ENCODE results near the gene CNNM2. TPM values are rescaled to one million over a fixed set of nuclear protein-coding genes. Genes with fewer than 3 reads are reported as not detected.
"Not testable (repeated sequence)": the region's sequence is repeated elsewhere in the genome, so short reads cannot be mapped to it uniquely, and the experiment has no call there.

Gene CNNM2
- total RNA-seq, 6 experiments from 2014 or later, result 7.7 to 9.1 (median 8.1) TPM

GRCh38 chr10:102926842-102927241 is 8.7 kb downstream of the CNNM2 start:
- Mint-ChIP-seq H3K4me3 (no peak overlapping the region), H3K9me3 (no peaks in the 10 kb centered on the region), H3K27ac (no peak overlapping the region), H3K4me1 (ENCODE audit: low read depth) (peaks cover 17% of the 10 kb centered on the region), H3K36me3 (ENCODE audit: low read depth) (peaks cover 13% of the 10 kb centered on the region; the same call in 1 of the 2 replicates), H3K27me3 (ENCODE audit: insufficient read depth) (no peaks in the 10 kb centered on the region)
- TF ChIP-seq CTCF (IDR thresholded peaks at IDR 0.05), result no peak
- no peak for DNase-seq

DNA sequence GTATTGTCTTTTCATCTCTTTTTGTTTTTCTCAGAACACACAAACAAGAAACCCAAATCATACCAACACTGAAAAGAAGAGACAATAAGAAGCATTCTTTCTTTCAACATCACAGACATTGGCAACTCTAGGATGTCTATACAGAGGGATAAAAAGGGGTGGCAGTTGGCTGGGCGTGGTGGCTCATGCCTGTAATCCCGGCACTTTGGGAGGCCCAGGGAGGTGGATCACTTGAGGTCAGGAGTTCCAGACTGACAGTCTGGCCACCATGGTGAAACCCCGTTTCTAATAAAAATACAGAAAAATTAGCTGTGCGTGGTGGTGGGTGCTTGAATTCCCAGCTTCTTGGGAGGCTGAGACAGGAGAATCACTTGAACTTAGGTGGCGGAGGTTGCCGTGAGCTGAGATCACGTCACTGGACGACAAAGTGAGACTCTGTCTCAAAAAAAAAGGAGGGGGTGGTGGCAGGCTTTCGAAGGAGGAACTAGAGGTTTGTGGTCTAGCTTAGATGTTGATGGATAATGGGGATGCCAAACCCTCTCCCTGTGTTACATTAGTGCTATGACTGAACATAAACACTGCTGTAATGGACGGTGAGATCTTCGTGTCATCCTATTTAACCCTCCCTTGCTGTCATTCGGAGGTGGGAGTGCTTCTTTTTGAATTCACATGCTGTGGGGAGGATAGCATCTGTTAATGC is 9.4 kb downstream of the CNNM2 start:
- H3K36me3 Mint-ChIP-seq (ENCODE audit: low read depth), result peaks cover 13% of the 10 kb centered on the region; the same call in 1 of the 2 replicates
- no peaks in the 10 kb centered on the region for H3K27me3 Mint-ChIP-seq (ENCODE audit: insufficient read depth)
- DNase-seq, result no peak
- H3K4me3 Mint-ChIP-seq, result no peak overlapping the region
- no peak for TF ChIP-seq CTCF (IDR thresholded peaks at IDR 0.05)
- H3K27ac Mint-ChIP-seq, result no peak overlapping the region
- peaks cover 11% of the 10 kb centered on the region; the same call in 1 of the 2 replicates for H3K4me1 Mint-ChIP-seq (ENCODE audit: low read depth)
- H3K9me3 Mint-ChIP-seq, result no peaks in the 10 kb centered on the region

- not testable (repeated sequence) for H3K27ac Mint-ChIP-seq; H3K9me3 Mint-ChIP-seq; H3K4me3 Mint-ChIP-seq; H3K4me1 Mint-ChIP-seq (ENCODE audit: low read depth); DNase-seq; H3K27me3 Mint-ChIP-seq (ENCODE audit: insufficient read depth)
- peaks cover 13% of the 10 kb centered on the region; the same call in 1 of the 2 replicates for H3K36me3 Mint-ChIP-seq (ENCODE audit: low read depth)
Measured at GRCh38 chr10:102928442-102928841, 10.3 kb downstream of the CNNM2 start.

DNA sequence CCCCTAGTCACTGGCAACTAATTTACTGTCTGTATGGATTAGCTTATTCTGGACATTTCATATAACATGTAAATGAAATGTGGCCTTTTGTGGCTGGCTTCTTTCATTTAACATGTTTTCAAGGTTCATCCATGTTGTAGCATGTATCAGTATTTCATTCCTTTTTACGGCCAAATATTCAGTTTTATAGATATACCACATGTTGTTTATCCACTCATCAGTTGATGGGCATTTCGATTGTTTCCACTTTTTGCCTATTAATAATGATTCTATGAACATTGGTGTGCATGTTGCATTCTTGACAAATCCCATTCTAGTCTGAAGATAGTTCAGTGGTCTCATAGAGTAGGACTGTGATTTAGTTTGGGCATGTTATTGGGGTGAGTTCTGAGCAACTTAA is 12.6 kb downstream of the CNNM2 start:
- H3K9me3 Mint-ChIP-seq, result no peaks in the 10 kb centered on the region
- no peak for TF ChIP-seq CTCF (IDR thresholded peaks at IDR 0.05)
- no peak overlapping the region for H3K4me3 Mint-ChIP-seq
- DNase-seq, result no peak
- H3K27me3 Mint-ChIP-seq (ENCODE audit: insufficient read depth), result no peaks in the 10 kb centered on the region
- peaks cover 13% of the 10 kb centered on the region; the same call in 1 of the 2 replicates for H3K36me3 Mint-ChIP-seq (ENCODE audit: low read depth)
- no peaks in the 10 kb centered on the region for H3K4me1 Mint-ChIP-seq (ENCODE audit: low read depth)
- no peak overlapping the region for H3K27ac Mint-ChIP-seq

DNA sequence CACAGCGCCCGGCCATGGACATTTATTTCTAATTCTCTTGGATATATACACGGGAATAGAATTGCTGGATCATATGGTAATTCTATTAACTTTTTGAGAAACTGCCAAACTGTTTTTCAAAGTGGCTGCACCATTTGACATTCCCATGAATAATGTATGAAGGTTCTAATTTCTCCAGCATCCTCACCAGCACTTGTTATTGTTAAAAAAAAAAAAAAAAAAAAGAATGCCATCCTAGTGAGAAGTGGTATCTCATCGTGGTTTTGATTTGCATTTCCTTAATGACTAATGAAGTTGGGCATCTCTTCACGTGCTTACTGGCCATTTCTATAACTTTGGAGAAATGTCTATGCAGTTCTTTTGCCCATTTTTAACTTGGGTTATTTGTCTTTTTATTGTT is 13.5 kb downstream of the CNNM2 start:
- no peak for DNase-seq
- H3K27ac Mint-ChIP-seq, result no peak overlapping the region
- no peaks in the 10 kb centered on the region for H3K4me1 Mint-ChIP-seq (ENCODE audit: low read depth)
- H3K4me3 Mint-ChIP-seq, result no peak overlapping the region
- TF ChIP-seq CTCF (IDR thresholded peaks at IDR 0.05), result no peak
- H3K27me3 Mint-ChIP-seq (ENCODE audit: insufficient read depth), result no peaks in the 10 kb centered on the region
- peaks cover 13% of the 10 kb centered on the region; the same call in 1 of the 2 replicates for H3K36me3 Mint-ChIP-seq (ENCODE audit: low read depth)
- H3K9me3 Mint-ChIP-seq, result no peaks in the 10 kb centered on the region

DNA sequence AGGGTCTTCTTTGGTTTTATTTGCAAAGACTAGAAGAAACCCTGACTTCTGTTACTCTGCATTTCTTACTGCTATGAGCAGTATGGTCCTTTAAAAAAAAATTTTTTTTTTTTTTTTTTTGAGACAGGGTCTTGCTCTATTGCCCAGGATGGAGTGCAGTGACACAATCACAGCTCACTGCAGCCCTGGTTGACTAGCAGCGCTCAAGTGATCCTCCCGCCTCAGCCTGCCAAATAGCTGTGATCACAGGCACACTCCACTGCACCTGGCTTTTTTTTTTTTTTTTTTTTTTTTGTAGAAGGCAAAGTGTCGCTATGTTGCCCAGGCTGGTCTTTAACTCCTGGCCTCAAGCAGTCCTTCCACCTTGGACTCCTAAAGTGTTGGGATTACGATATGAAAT is 17.4 kb downstream of the CNNM2 start:
- no peak for DNase-seq
- Mint-ChIP-seq H3K4me3 (no peak overlapping the region), H3K27ac (no peak overlapping the region), H3K4me1 (ENCODE audit: low read depth) (no peaks in the 10 kb centered on the region), H3K9me3 (no peaks in the 10 kb centered on the region), H3K27me3 (ENCODE audit: insufficient read depth) (peaks cover 3% of the 10 kb centered on the region; the same call in 1 of the 2 replicates), H3K36me3 (ENCODE audit: low read depth) (peaks cover 5% of the 10 kb centered on the region; the same call in 1 of the 2 replicates)
- no peak for TF ChIP-seq CTCF (IDR thresholded peaks at IDR 0.05)
